SK-N-SH (cell line): ENCODE measurements around the gene LAMTOR4.

Experiments used
- CTCF ChIP-seq: fragments of 200-600 bp; sonication (generic); IDR thresholded peaks from 2 replicates; pipeline ENCODE4 v1.6.1; 2017; ENCODE audit warnings: antibody characterized with exemption, mild to moderate bottlenecking, moderate library complexity
- GABPA ChIP-seq: IDR thresholded peaks from 2 replicates; pipeline ENCODE4 v1.4.0; 2012; ENCODE audit warnings: low read depth, mild to moderate bottlenecking
- GATA2 ChIP-seq: sonication (generic); formaldehyde crosslinking; IDR thresholded peaks from 2 replicates; pipeline ENCODE4 v1.5.0; 2020; ENCODE audit warnings: mild to moderate bottlenecking, missing genetic modification reagents
- JUND ChIP-seq: IDR thresholded peaks from 2 replicates; pipeline ENCODE4 v1.4.0; 2012
- MXI1 ChIP-seq: IDR thresholded peaks from 2 replicates; pipeline ENCODE4 v1.6.1; 2012; ENCODE audit warnings: mild to moderate bottlenecking, low read depth, low read length, improper control_type of control experiment
- PBX3 ChIP-seq: IDR thresholded peaks from 2 replicates; pipeline ENCODE4; 2012
- RAD21 ChIP-seq: IDR thresholded peaks from 2 replicates; pipeline ENCODE4 v1.6.1; 2012; ENCODE audit warnings: mild to moderate bottlenecking, low read length
- REST ChIP-seq: IDR thresholded peaks from 2 replicates; pipeline ENCODE4 v1.6.1; 2012; ENCODE audit warnings: mild to moderate bottlenecking, low read depth, low read length, moderate library complexity
- SIN3A ChIP-seq: IDR thresholded peaks from 2 replicates; pipeline ENCODE4 v1.6.1; 2012; ENCODE audit warnings: low read depth, mild to moderate bottlenecking, low read length, moderate library complexity, borderline replicate concordance
- SMC3 ChIP-seq: IDR thresholded peaks from 2 replicates; pipeline ENCODE4 v1.6.1; 2012; ENCODE audit warnings: low read depth, low read length, improper control_type of control experiment
- TCF12 ChIP-seq: IDR thresholded peaks from 2 replicates; pipeline ENCODE4 v1.4.0; 2012
- TEAD4 ChIP-seq: IDR thresholded peaks from 2 replicates; pipeline ENCODE4 v1.4.0; 2012; ENCODE audit warnings: mild to moderate bottlenecking, borderline replicate concordance; ENCODE audit not compliant: insufficient read depth
- USF2 ChIP-seq: fragments of 150-350 bp; IDR thresholded peaks from 2 replicates; pipeline ENCODE4 v1.6.1; 2017; ENCODE audit warnings: antibody characterized with exemption, low read length, low read depth, borderline replicate concordance

- TF ChIP-seq CTCF (no peak), SIN3A (no peak), RAD21 (no peak), MXI1 (no peak), TEAD4 (no peak), TCF12 (no peak), REST (no peak), SMC3 (no peak), PBX3 (no peak), GATA2 (CRISPR knock-in tag) (no peak), USF2 (no peak), GABPA (no peak), JUND (no peak)
Observed at GRCh38 chr7:100171087-100171681, 22.5 kb downstream of the LAMTOR4 start.
